Mesenteric fat pad (tissue), 1 donor: Measurements from ENCODE around the gene GPX7. TPM values are rescaled to one million over a fixed set of nuclear protein-coding genes. Genes with fewer than 3 reads are reported as not detected.

Experiments used
- DNase-seq: peaks from one replicate; pipeline ENCODE4 v3.0.0-alpha.2; 2020; ENCODE audit warnings: low spot score
- total RNA-seq: library from RNA; stranded (reverse); fragmentation: NEBNext Ultra II Directional; extraction: Animal tissue kit (Norgen Biotek cat#: 25700); gene quantifications from one replicate; pipeline ENCODE4 v1.2.1, GENCODE V29; 2021
- donor health status: DM: yes; HTN: yes; CAD: no.

GPX7 gene
- total RNA-seq, 1 donor from 2014 or later: 8.5 TPM

DNA sequence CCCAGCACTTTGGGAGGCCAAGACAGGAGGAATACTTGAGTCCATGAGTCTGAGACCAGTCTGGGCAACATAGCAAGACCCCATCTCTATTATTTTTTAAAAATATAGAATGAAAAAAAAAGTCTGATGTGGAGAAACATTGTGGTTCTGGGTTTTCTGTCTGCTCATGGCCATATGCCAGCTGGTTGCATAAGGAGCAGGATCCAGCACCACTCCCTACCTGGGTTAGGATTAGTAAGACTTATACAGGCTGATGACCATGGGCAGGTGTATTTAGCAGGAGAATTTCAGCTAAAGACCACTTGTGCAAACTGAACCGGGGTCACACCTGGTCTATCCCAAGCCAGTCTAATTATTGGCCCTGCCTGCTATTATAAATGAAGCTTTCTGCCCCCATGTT lies 16.7 kb upstream of the GPX7 start:
- no peak for DNase-seq

- no peak for DNase-seq
Observed at GRCh38 chr1:52588027-52588426, 14.1 kb upstream of the GPX7 start.

GRCh38 chr1:52588535-52588934 lies 13.6 kb upstream of the GPX7 start:
- no peak for DNase-seq

DNA sequence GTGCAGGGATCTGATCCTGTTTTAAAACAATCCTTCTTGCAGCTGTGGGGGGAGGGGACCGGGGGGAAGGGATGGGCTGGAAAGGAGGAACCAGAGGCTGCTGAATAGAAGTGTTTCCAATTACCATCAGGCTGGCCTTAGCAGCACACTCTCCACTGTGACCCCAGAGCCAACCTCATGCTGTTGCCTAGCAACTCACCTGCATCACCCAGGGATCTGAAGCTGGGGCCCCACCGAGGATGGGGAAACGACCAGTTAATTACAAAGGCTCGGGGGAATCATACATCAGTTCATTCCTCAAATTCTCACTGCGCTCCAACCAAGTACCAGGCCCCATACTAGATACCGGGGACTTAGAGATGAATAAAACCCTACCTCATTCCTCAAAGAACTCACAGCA lies 11.9 kb upstream of the GPX7 start:
- no peak for DNase-seq

- no peak for DNase-seq
Observed at GRCh38 chr1:52592637-52593323, 9.4 kb upstream of the GPX7 start.

DNA sequence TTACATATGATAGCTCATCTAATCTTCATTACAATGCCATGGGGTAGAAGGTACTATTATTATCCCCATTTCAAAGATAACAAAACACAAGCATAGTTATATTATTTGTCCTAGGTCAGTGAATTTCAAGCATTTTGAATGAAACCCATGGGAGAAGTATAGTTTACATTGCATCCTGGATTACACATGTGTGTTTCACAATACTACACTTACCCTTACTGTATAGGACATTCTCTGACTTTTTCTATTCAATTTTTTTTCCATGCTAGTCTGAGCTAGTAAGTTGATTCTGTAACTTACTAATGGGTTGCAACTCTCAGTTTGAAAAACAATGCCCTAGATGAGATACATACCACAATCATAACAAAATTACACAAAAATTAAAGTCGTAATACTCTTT lies 8.7 kb upstream of the GPX7 start:
- no peak for DNase-seq

DNA sequence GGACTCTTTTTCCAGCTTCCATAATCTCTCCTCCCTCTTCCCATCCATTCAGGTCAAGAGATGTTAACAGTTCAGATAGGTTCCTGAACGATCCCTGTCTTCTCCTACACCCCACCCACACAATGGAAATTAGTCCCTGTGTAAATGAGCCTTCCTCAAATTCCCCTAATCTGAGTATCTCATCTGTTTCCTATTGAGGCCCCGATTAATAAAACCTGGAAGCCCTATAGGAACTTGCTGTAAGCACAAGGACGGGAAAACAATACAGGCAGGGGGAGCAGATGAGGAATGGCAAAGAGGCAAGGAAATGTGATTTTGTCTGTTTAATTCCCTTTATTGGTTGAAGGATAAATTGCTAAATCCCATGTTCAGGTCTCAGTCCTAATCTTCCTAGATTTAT lies 7.1 kb upstream of the GPX7 start:
- no peak for DNase-seq

GRCh38 chr1:52597912-52598311 lies 4.3 kb upstream of the GPX7 start:
- no peak for DNase-seq

DNA sequence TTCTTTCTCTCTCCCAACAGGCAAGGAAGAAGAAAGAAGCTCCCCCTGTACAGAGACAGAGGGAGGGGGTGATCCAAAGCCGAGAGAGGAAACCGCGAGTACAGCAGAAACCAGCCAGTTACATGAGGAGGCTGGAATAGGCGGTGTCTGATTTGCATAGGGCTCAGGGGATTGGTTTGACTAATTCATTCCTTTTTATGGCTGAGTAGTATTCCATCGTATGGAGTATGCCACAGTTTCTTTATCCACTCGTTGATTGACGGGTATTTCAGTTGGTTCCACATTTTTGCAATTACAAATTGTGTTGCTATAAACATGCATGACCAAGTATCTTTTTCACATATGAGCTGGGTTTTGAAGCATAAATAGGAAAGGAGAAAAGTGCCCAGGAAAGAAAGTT lies 3.4 kb upstream of the GPX7 start:
- DNase-seq: no peak

DNA sequence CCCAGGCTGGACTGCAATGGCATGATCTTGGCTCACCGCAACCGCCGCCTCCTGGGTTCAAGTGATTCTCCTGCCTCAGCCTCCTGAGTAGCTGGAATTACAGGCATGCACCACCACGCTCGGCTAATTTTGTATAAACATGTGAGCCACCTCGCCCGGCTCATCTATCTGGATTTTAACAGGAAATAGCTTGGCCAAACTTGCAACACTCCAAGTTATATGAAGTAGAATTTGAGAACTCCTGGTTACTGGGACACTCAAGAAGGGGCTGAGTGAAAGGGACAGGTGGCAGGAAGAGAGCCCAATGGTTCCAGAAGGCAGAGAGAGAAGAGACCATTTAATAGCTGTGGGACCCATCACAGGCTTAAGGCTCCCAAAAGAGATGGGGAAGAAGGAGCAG lies 2.9 kb upstream of the GPX7 start:
- no peak for DNase-seq

GRCh38 chr1:52600533-52601179 lies 1.5 kb upstream of the GPX7 start:
- no peak for DNase-seq

GRCh38 chr1:52601519-52601918 lies 652 bp upstream of the GPX7 start:
- no peak for DNase-seq

DNA sequence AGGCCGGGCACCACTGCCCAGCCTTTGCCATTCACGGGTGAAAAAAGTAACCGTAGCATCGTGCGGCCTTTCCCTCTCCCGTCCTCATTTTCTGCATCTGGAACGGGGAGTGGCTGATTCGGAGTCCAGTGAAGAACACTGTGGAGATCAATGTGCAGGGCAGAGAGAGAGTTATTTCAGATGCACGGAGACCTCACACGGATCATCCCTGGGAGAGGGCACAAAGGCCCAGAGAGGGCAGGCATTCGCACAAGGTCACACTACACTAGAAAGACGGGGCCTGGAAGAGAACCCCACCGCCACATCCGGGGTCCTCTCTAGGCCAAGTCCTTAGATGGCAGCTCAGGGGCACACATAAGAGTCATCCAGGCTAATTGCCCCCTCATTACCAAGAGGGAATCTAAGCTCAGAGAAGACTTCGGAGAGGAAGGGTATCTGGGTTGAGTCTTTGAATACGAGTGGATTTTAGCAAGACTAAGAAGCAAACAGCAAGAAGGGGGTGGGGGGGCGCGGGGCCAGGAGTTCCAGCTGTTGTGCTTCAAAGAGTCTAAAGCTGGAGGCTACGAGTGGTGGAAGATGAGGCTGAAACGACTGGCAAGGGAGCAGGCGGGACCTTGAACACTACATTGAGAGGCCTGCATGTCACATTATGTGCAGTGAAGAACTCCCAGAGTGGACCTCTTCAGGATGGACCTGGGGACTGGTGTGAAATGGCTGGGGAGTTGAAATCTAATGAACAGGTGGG lies 857 bp downstream of the GPX7 start:
- no peak for DNase-seq

DNA sequence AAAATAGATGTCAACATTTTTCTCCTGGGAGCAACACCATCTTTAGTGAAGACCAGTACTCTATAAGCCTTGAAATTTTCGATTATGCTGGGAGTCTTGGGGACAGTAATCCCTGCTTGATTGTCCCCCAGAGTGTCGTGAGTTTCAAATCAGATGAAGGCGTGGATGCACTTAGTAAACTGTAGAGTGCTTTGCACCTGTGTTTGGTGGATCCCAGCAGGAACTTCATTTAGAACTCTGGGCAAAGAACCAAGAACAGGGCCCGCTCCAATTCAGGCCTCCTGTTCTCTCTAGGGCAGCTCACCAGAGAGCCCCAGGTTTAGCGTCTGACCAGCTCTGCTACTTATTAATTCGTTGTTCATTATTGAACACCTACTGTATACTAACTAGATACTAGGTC lies 1.5 kb downstream of the GPX7 start:
- DNase-seq: no peak

DNA sequence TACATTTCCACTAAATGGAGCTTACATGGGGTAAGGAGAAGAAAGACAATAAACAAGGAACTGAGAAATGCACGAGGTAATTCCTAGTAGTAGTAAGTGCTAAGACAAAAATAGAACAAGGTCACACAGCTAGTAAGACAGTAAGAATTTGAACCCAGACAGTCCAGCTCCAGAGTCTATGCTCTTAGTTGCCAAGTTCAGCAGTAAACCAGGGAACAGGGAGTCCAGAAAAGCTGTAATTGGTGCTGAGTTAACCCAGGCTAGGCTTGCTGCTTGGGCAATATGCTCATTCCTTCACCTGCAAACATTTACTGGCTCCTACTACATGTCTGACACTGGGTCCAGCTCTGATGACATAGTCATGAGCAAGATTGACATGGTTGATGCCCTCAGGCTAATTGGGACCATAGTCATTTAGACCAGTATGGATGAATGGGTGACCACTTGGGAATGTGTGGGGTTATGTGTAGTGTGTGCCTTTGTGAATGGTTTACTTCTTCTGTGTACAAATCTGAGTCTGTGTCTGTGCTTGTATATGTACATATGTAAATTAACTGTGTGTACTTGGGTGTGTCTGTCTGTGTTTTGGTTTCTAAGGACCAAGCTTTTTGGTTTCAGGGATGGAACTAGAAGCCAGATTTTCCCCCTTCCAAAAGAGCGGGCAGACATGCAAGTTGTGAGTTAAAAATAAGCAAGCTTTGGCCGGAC lies 2.0 kb downstream of the GPX7 start:
- no peak for DNase-seq

DNA sequence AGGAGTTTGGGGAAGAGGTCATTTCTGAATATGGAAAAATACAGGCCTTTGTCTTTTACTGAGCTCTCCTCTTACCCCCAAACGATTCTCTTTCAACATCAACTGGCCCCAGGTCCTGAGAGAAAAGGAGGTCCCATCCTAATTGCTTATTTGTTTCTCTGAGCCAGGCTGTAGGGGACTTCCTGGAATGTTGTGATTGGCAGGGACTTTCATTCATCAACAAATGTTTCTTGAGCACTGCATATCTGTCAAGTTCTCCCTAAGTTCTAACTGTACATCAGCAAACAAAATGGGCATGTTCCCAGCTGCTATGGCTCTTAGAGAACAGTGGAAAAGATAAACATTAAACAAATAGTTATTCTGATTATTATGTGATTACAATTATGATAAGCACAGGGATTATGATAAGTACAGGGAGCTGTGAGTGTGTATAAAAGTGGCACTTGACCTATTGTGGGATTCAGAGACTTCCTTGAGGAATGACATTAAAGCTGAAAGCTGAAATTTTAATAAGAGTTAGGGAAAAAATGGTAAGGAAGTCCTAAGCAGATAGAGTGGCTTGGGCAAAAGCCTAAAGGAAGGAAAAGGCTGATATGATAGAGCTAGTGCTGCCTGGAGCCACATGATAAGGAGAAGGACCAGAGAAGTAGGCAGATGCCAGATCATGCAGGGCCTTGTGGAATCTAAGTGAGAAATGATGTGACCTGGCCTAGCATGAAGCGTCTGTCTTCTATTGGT lies 11.6 kb downstream of the GPX7 start:
- DNase-seq: no peak

DNA sequence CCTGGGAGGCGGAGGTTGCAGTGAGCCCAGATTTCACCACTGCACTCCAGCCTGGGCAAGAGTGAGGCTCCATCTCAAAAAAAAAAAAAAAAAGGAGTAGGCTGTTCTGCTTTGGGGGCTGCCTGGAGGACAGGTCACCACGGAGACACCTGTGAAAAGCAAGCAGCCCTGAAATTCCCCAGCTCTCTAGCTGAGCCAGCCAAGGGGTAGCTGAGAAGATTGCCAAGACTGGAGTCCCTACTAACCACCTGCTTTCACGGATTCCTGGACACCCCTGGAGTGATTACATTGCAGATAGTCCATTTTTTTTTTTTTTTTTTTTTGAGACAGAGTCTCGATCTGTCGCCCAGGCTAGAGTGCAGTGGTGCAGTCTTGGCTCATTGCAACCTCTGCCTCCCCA lies 12.5 kb downstream of the GPX7 start:
- no peak for DNase-seq

- no peak for DNase-seq
Observed at GRCh38 chr1:52615489-52616042, 13.4 kb downstream of the GPX7 start.

- no peak for DNase-seq
Observed at GRCh38 chr1:52621950-52622349, 19.8 kb downstream of the GPX7 start.

DNA sequence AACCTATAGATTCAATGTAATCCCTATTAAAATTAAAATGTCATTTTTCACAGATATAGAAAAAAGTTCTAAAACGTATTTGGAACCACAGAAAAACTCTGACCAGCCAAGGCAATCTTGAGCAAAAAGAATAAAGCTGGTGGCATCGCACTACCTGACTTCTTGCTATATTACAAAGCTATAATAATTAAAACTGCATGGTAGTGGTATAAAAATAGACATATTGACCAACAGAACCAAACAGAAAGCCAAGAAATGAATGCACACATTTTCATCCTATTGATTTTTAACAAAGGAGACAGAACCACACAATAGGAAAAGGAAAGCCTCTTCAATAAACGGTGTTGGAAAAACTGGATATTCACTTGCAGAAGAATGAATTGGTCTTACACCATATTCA lies 21.6 kb downstream of the GPX7 start:
- no peak for DNase-seq

DNA sequence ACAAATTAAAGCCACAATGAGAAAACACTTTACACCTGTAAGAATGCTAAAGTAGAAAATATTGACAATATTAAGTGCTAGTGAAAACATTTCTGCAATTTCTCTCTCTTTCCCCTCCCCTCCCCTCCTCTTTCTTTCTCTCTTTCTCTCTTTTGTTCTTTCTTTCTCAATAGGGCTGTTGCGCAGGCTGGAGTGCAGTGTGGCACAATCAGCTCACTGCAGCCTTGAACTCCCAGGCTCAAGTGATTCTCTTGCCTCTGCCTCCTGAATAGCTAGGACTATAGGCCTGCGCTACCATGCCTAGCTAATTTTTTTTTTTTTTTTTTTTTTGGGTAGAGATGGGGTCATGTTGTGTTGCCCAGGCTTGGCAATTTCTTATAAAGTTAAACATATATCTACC lies 24.9 kb downstream of the GPX7 start:
- DNase-seq: no peak
